Uterus (tissue), 4 donors: ENCODE data around the gene GNA12. TPM values are rescaled to one million over a fixed set of nuclear protein-coding genes. Genes with fewer than 3 reads are reported as not detected.
A peak's percentile ranks its signal among the peaks of the same experiment; 100 is the strongest.

ENCODE experiments used
- DNase-seq, 2 donors: peaks; one replicate each; pipeline ENCODE4 v3.0.0-alpha.2; 2019 to 2020
- H3K27ac ChIP-seq, 2 donors: fragments of 200-600 bp; sonication (generic); 1 replicate in 1 of 2; 2 replicates in 1 of 2; pipeline ENCODE4 v1.5.1; 2016 to 2018
- H3K27me3 ChIP-seq, 2 donors: fragments of 200-600 bp; sonication (generic); one replicate each; pipeline ENCODE4 v1.5.1; 2018 to 2019; ENCODE audit warnings: control low read depth in 1 of 2
- H3K36me3 ChIP-seq, 2 donors: fragments of 200-600 bp; sonication (generic); one replicate each; pipeline ENCODE4 v1.5.1; 2019; ENCODE audit warnings: control low read depth in 1 of 2
- H3K4me1 ChIP-seq, 2 donors: fragments of 200-600 bp; sonication (generic); one replicate each; pipeline ENCODE4 v1.5.1; 2018 to 2019; ENCODE audit warnings: control low read depth in 1 of 2
- H3K4me3 ChIP-seq, 2 donors: fragments of 200-600 bp; sonication (generic); 1 replicate in 1 of 2; 2 replicates in 1 of 2; pipeline ENCODE4 v1.5.1; 2018 to 2019; ENCODE audit warnings: mild to moderate bottlenecking in 1 of 2
- H3K9me3 ChIP-seq, 2 donors: fragments of 200-600 bp; sonication (generic); one replicate each; pipeline ENCODE4 v1.5.1; 2019; ENCODE audit warnings: control low read depth in 1 of 2
- CTCF ChIP-seq, 4 experiments: fragments of 200-600 bp in 2 of 4; fragments of 450-650 bp in 2 of 4; sonication (generic) in 2 of 4; IDR thresholded peaks; one replicate each; pipeline ENCODE4 v1.5.1; 2016 to 2019; ENCODE audit warnings: antibody characterized with exemption in 4 of 4, mild to moderate bottlenecking in 2 of 4, moderate library complexity in 1 of 4
- POLR2A ChIP-seq, 2 donors: fragments of 450-650 bp; IDR thresholded peaks; one replicate each; pipeline ENCODE4 v1.6.1; 2016; ENCODE audit warnings: antibody characterized with exemption in 2 of 2, mild to moderate bottlenecking in 1 of 2, moderate library complexity in 1 of 2
- intact Hi-C: fragments of 100-400 bp; cut with DNase I; formaldehyde crosslinking; loops from one replicate; pipeline ENCODE4 v1.15.1; 2023; ENCODE audit warnings: low total_unique reads
- total RNA-seq, 4 donors: library from RNA; depleted of rRNA in 3 of 4; stranded (reverse); fragments of >200 nt in 3 of 4; gene quantifications; one replicate each; pipeline versions ENCODE4 v1.1.0 to v1.2.4, GENCODE V29; 2014 to 2023
- donor health status: DM: yes; HTN: yes; CAD: no.

Gene GNA12
- total RNA-seq, 4 donors from 2014 or later = 20.5 to 109 (median 50.3) TPM

GRCh38 chr7:2706685-2707126 is 137.4 kb downstream of the GNA12 start:
- Histone ChIP-seq H3K27me3 (no peaks in the 10 kb centered on the region), H3K9me3 (no peaks in the 10 kb centered on the region), H3K36me3 (no peaks in the 10 kb centered on the region), H3K4me3 (no peak overlapping the region), H3K27ac (no peak overlapping the region), H3K4me1 (no peaks in the 10 kb centered on the region)
- no peak for TF ChIP-seq POLR2A (IDR thresholded peaks at IDR 0.05)
- no peak for TF ChIP-seq CTCF (IDR thresholded peaks at IDR 0.05)
- DNase-seq = no peak
- intact Hi-C loops = no loop called here

- Histone ChIP-seq H3K27me3 (no peaks in the 10 kb centered on the region), H3K4me3 (no peak overlapping the region), H3K9me3 (no peaks in the 10 kb centered on the region), H3K4me1 (no peaks in the 10 kb centered on the region), H3K27ac (no peak overlapping the region), H3K36me3 (no peaks in the 10 kb centered on the region)
- no peak for DNase-seq
- intact Hi-C loops = no loop called here
- TF ChIP-seq POLR2A (IDR thresholded peaks at IDR 0.05) (no peak), CTCF (IDR thresholded peaks at IDR 0.05) (no peak)
Measured at GRCh38 chr7:2705371-2706096, 138.6 kb downstream of the GNA12 start.

- intact Hi-C loops = no loop called here
- Histone ChIP-seq H3K9me3 (no peaks in the 10 kb centered on the region), H3K27me3 (no peaks in the 10 kb centered on the region), H3K4me3 (no peak overlapping the region), H3K36me3 (no peaks in the 10 kb centered on the region), H3K27ac (no peak overlapping the region), H3K4me1 (no peaks in the 10 kb centered on the region)
- TF ChIP-seq POLR2A (IDR thresholded peaks at IDR 0.05) = no peak
- no peak for TF ChIP-seq CTCF (IDR thresholded peaks at IDR 0.05)
- DNase-seq = no peak
Measured at GRCh38 chr7:2702594-2702957, 141.5 kb downstream of the GNA12 start.

GRCh38 chr7:2701832-2702593 is 142.1 kb downstream of the GNA12 start:
- TF ChIP-seq CTCF (IDR thresholded peaks at IDR 0.05) = no peak
- no peak for TF ChIP-seq POLR2A (IDR thresholded peaks at IDR 0.05)
- H3K27ac ChIP-seq = no peak overlapping the region
- DNase-seq = peak in 1 of 2 donors; percentile 42

GRCh38 chr7:2701424-2701823 is 142.7 kb downstream of the GNA12 start:
- no peak for TF ChIP-seq POLR2A (IDR thresholded peaks at IDR 0.05)
- no peak for TF ChIP-seq CTCF (IDR thresholded peaks at IDR 0.05)
- H3K27ac ChIP-seq = no peak overlapping the region
- no peaks in the 10 kb centered on the region for H3K4me1 ChIP-seq
- H3K36me3 ChIP-seq = no peaks in the 10 kb centered on the region
- no peak overlapping the region for H3K4me3 ChIP-seq
- intact Hi-C loops = no loop called here
- DNase-seq = no peak
- H3K27me3 ChIP-seq = no peaks in the 10 kb centered on the region
- no peaks in the 10 kb centered on the region for H3K9me3 ChIP-seq

More at GRCh38 chr7:2701832-2702593, 142.1 kb downstream of the GNA12 start:
- intact Hi-C loops = no loop called here
- Histone ChIP-seq H3K9me3 (no peaks in the 10 kb centered on the region), H3K4me3 (no peak overlapping the region), H3K4me1 (no peaks in the 10 kb centered on the region), H3K27me3 (no peaks in the 10 kb centered on the region), H3K36me3 (no peaks in the 10 kb centered on the region)
